Right hindlimb (tissue), 1 donor: ENCODE results near the gene EML1.

Source experiments
- DNase-seq: peaks from one replicate; pipeline ENCODE4 v3.0.0-alpha.2; 2018

The EML1 gene

GRCh38 chr14:99876406-99876805 lies 83.2 kb downstream of the EML1 start:
- no peak for DNase-seq

GRCh38 chr14:99878563-99878962 lies 85.3 kb downstream of the EML1 start:
- DNase-seq: no peak

GRCh38 chr14:99879401-99880295 lies 86.4 kb downstream of the EML1 start:
- no peak for DNase-seq

GRCh38 chr14:99880651-99881420 lies 87.6 kb downstream of the EML1 start:
- DNase-seq: no peak

GRCh38 chr14:99883866-99884650 lies 90.8 kb downstream of the EML1 start:
- DNase-seq: no peak

- no peak for DNase-seq
Observed at GRCh38 chr14:99884834-99885648, 91.8 kb downstream of the EML1 start.

GRCh38 chr14:99885649-99885958 lies 92.4 kb downstream of the EML1 start:
- DNase-seq: no peak

GRCh38 chr14:99887407-99887806 lies 94.2 kb downstream of the EML1 start:
- DNase-seq: no peak

- DNase-seq: no peak
Observed at GRCh38 chr14:99888149-99888548, 94.9 kb downstream of the EML1 start.

GRCh38 chr14:99889268-99889667 lies 96.1 kb downstream of the EML1 start:
- DNase-seq: no peak

GRCh38 chr14:99891266-99891665 lies 98.1 kb downstream of the EML1 start:
- no peak for DNase-seq

- no peak for DNase-seq
Observed at GRCh38 chr14:99891900-99892299, 98.7 kb downstream of the EML1 start.

GRCh38 chr14:99892406-99892805 lies 99.2 kb downstream of the EML1 start:
- DNase-seq: no peak

GRCh38 chr14:99896361-99896760 lies 103.1 kb downstream of the EML1 start:
- no peak for DNase-seq

- no peak for DNase-seq
Observed at GRCh38 chr14:99899578-99900178, 106.5 kb downstream of the EML1 start.

- DNase-seq: no peak
Observed at GRCh38 chr14:99902925-99903324, 109.7 kb downstream of the EML1 start.

- no peak for DNase-seq
Observed at GRCh38 chr14:99904506-99904905, 111.3 kb downstream of the EML1 start.

- no peak for DNase-seq
Observed at GRCh38 chr14:99905121-99905520, 111.9 kb downstream of the EML1 start.

GRCh38 chr14:99907761-99908652 lies 114.8 kb downstream of the EML1 start:
- no peak for DNase-seq

- no peak for DNase-seq
Observed at GRCh38 chr14:99908653-99909250, 115.5 kb downstream of the EML1 start.
